ENCODE results near the gene TAPBPL. TPM values are rescaled to one million over a fixed set of nuclear protein-coding genes. Genes with fewer than 3 reads are reported as not detected.

TAPBPL gene
- total and polyA plus RNA-seq, 2 of the 13 experiments (the other 11 are each of a cell fraction or from before 2014, with no cell fraction given) = 10.0 to 14.5 TPM

DNA sequence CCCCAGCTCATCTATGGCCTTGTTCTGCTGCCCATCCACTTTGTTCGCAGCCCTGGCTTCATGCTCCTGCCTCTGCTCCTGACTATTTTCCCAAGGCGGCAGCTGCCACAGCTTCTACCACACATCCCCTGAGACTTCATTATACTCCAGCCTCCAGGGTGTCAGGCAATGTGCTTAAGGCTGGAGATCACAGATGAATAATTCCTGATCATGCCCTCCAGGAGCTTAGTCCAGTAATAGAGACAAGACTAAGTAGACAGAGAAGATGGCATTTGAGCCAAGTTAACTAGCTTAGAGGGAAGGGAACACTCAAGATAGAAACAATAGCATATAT is 7.1 kb downstream of the TAPBPL start (continued):
- TF ChIP-seq, protein P1, sequence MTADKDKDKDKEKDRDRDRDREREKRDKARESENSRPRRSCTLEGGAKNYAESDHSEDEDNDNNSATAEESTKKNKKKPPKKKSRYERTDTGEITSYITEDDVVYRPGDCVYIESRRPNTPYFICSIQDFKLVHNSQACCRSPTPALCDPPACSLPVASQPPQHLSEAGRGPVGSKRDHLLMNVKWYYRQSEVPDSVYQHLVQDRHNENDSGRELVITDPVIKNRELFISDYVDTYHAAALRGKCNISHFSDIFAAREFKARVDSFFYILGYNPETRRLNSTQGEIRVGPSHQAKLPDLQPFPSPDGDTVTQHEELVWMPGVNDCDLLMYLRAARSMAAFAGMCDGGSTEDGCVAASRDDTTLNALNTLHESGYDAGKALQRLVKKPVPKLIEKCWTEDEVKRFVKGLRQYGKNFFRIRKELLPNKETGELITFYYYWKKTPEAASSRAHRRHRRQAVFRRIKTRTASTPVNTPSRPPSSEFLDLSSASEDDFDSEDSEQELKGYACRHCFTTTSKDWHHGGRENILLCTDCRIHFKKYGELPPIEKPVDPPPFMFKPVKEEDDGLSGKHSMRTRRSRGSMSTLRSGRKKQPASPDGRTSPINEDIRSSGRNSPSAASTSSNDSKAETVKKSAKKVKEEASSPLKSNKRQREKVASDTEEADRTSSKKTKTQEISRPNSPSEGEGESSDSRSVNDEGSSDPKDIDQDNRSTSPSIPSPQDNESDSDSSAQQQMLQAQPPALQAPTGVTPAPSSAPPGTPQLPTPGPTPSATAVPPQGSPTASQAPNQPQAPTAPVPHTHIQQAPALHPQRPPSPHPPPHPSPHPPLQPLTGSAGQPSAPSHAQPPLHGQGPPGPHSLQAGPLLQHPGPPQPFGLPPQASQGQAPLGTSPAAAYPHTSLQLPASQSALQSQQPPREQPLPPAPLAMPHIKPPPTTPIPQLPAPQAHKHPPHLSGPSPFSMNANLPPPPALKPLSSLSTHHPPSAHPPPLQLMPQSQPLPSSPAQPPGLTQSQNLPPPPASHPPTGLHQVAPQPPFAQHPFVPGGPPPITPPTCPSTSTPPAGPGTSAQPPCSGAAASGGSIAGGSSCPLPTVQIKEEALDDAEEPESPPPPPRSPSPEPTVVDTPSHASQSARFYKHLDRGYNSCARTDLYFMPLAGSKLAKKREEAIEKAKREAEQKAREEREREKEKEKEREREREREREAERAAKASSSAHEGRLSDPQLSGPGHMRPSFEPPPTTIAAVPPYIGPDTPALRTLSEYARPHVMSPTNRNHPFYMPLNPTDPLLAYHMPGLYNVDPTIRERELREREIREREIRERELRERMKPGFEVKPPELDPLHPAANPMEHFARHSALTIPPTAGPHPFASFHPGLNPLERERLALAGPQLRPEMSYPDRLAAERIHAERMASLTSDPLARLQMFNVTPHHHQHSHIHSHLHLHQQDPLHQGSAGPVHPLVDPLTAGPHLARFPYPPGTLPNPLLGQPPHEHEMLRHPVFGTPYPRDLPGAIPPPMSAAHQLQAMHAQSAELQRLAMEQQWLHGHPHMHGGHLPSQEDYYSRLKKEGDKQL (CRISPR knock-in tag; IDR thresholded peaks at IDR 0.05; ENCODE audit: low read depth) = no peak
- TF ChIP-seq, protein P2, sequence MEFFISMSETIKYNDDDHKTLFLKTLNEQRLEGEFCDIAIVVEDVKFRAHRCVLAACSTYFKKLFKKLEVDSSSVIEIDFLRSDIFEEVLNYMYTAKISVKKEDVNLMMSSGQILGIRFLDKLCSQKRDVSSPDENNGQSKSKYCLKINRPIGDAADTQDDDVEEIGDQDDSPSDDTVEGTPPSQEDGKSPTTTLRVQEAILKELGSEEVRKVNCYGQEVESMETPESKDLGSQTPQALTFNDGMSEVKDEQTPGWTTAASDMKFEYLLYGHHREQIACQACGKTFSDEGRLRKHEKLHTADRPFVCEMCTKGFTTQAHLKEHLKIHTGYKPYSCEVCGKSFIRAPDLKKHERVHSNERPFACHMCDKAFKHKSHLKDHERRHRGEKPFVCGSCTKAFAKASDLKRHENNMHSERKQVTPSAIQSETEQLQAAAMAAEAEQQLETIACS (CRISPR knock-in tag; IDR thresholded peaks at IDR 0.05) = no peak
- TF ChIP-seq ZNF20 (CRISPR knock-in tag; IDR thresholded peaks at IDR 0.05) = no peak
- TF ChIP-seq, protein P3, sequence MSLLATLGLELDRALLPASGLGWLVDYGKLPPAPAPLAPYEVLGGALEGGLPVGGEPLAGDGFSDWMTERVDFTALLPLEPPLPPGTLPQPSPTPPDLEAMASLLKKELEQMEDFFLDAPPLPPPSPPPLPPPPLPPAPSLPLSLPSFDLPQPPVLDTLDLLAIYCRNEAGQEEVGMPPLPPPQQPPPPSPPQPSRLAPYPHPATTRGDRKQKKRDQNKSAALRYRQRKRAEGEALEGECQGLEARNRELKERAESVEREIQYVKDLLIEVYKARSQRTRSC (CRISPR knock-in tag; IDR thresholded peaks at IDR 0.05; ENCODE audit: low read depth) = no peak
- TF ChIP-seq, protein P4, sequence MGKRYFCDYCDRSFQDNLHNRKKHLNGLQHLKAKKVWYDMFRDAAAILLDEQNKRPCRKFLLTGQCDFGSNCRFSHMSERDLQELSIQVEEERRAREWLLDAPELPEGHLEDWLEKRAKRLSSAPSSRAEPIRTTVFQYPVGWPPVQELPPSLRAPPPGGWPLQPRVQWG (CRISPR knock-in tag; IDR thresholded peaks at IDR 0.05; ENCODE audit: borderline replicate concordance, low read depth) = no peak
- TF ChIP-seq FOXP1 (IDR thresholded peaks at IDR 0.05) = no peak
- TF ChIP-seq FOXP1 (CRISPR knock-in tag; IDR thresholded peaks at IDR 0.05) = no peak
- TF ChIP-seq ZC3H4 (CRISPR knock-in tag; IDR thresholded peaks at IDR 0.05; ENCODE audit: borderline replicate concordance) = no peak
- TF ChIP-seq TBP (CRISPR knock-in tag; IDR thresholded peaks at IDR 0.05) = no peak

Measured in HepG2 (cell line).